ENCODE data around the gene C10orf71. TPM values are rescaled to one million over a fixed set of nuclear protein-coding genes. Genes with fewer than 3 reads are reported as not detected.

Gene C10orf71
- total RNA-seq, 1 experiment from 2014 or later: not detected

- POLR2A ChIA-PET: no interaction called here
- H3K27me3 Mint-ChIP-seq (ENCODE audit: insufficient read depth, unreplicated experiment): peaks cover 48% of the 10 kb centered on the region
Measured at GRCh38 chr10:49374740-49375139, 75.8 kb downstream of the C10orf71 start.

GRCh38 chr10:49375611-49376010 is 76.6 kb downstream of the C10orf71 start:
- no TSS peak for BruUV-seq (replicated peaks)
- intact Hi-C loops (cut with micrococcal nuclease): no loop called here
- Mint-ChIP-seq H3K36me3 (ENCODE audit: insufficient read depth, unreplicated experiment) (no peaks in the 10 kb centered on the region), H3K9me3 (ENCODE audit: unreplicated experiment) (no peaks in the 10 kb centered on the region), H3K27me3 (ENCODE audit: insufficient read depth, unreplicated experiment) (peaks cover 55% of the 10 kb centered on the region), H3K4me1 (ENCODE audit: insufficient read depth, unreplicated experiment) (no peaks in the 10 kb centered on the region), H3K27ac (ENCODE audit: low read depth, unreplicated experiment) (no peak overlapping the region), H3K4me3 (ENCODE audit: unreplicated experiment) (no peak overlapping the region)
- no peak for DNase-seq (ENCODE audit: unreplicated experiment)
- CTCF ChIA-PET: interaction anchor here (0.7 to 1.0 kb wide), 2 partner anchors 32 to 306 kb away, joined by 3 to 4 read pairs; no protein-coding TSS in a partner anchor
- no peak for TF ChIP-seq CTCF (IDR thresholded peaks at IDR 0.05; ENCODE audit: unreplicated experiment)
- POLR2A ChIA-PET: no interaction called here

More at GRCh38 chr10:49374740-49375139, 75.8 kb downstream of the C10orf71 start:
- intact Hi-C loops (cut with micrococcal nuclease): no loop called here
- no peaks in the 10 kb centered on the region for H3K9me3 Mint-ChIP-seq (ENCODE audit: unreplicated experiment)
- no peak overlapping the region for H3K27ac Mint-ChIP-seq (ENCODE audit: low read depth, unreplicated experiment)
- CTCF ChIA-PET: interaction anchor here (1.0 kb wide), 1 partner anchor 33 kb away, joined by 3 read pairs; no protein-coding TSS in a partner anchor
- no peaks in the 10 kb centered on the region for H3K36me3 Mint-ChIP-seq (ENCODE audit: insufficient read depth, unreplicated experiment)
- no TSS peak for BruUV-seq (replicated peaks)
- no peaks in the 10 kb centered on the region for H3K4me1 Mint-ChIP-seq (ENCODE audit: insufficient read depth, unreplicated experiment)
- no peak for DNase-seq (ENCODE audit: unreplicated experiment)
- TF ChIP-seq CTCF (IDR thresholded peaks at IDR 0.05; ENCODE audit: unreplicated experiment): no peak
- no peak overlapping the region for H3K4me3 Mint-ChIP-seq (ENCODE audit: unreplicated experiment)

Other genes starting within 250 kb of the C10orf71 start
- gene VSTM4, start 183.6 kb upstream of the C10orf71 start, total RNA-seq (2022): not detected in 2 replicates
- not detected in 2 replicates for gene FAM170B, start 165.1 kb upstream of the C10orf71 start, total RNA-seq (2022)
- not detected in 2 replicates for gene TMEM273, start 110.8 kb upstream of the C10orf71 start, total RNA-seq (2022)
- not detected in 2 replicates for gene DRGX, start 96.9 kb downstream of the C10orf71 start, total RNA-seq (2022)
- 54.0 and 64.4 TPM in 2 replicates for gene ERCC6, start 240.0 kb downstream of the C10orf71 start, total RNA-seq (2022)

All from MCF 10A (cell line).